A549 (cell line): ENCODE data around the gene CADPS2. TPM values are rescaled to one million over a fixed set of nuclear protein-coding genes. Genes with fewer than 3 reads are reported as not detected.

ENCODE experiments used
- ATAC-seq, 2 experiments: fragments of 200-7000 bp in 1 of 2; fragments of >200 bp in 1 of 2; cut with Nextera tagmentation in 1 of 2; cut with Tn5 transposase in 1 of 2; 3 replicates each; pipeline versions ENCODE4 v1.8.0 to v1.9.1; 2018 to 2020; ENCODE audit warnings: mild to moderate bottlenecking in 1 of 2, moderate library complexity in 1 of 2
- CTCF ChIA-PET: fragments of 300-600 bp; sonication (Branson Sonifier 250); formaldehyde crosslinking; extraction: SDS; loops from one replicate; lab custom pipeline; 2021; ENCODE audit warnings: antibody characterized with exemption, inconsistent platforms; lab: Yijun Ruan, JAX
- POLR2A ChIA-PET: fragments of 350-600 bp; formaldehyde crosslinking; extraction: SDS; loops from one replicate; lab custom pipeline; 2021; ENCODE audit warnings: antibody characterized with exemption, inconsistent platforms; lab: Yijun Ruan, JAX
- DNase-seq, 2 experiments: peaks; one replicate each; pipeline versions ENCODE4 v3.0.0 to v3.0.0-alpha.2; 2011 to 2016; ENCODE audit warnings: low read depth in 1 of 2, low spot score in 1 of 2
- FAIRE-seq: peaks from 2 replicates; lab custom pipeline; 2011; peaks lifted over from hg19 to GRCh38; lab: Jason Lieb, UNC
- H3K27ac ChIP-seq, 2 experiments: fragments of >200 bp; sonication (Bioruptor Twin); formaldehyde crosslinking; 3 replicates each; pipeline ENCODE4 v1.5.1; 2016 to 2017
- H3K4me1 ChIP-seq: fragments of >200 bp; sonication (Bioruptor Twin); formaldehyde crosslinking; 3 replicates; pipeline ENCODE4 v1.6.1; 2016
- H3K4me2 ChIP-seq: fragments of >200 bp; sonication (Bioruptor Twin); formaldehyde crosslinking; 3 replicates; pipeline ENCODE4 v1.6.1; 2016
- H3K4me3 ChIP-seq: fragments of >200 bp; sonication (Bioruptor Twin); formaldehyde crosslinking; 3 replicates; pipeline ENCODE4 v1.5.1; 2016
- H3K9me3 ChIP-seq: fragments of >200 bp; sonication (Bioruptor Twin); formaldehyde crosslinking; 3 replicates; pipeline ENCODE4 v1.6.1; 2016
- BCL3 ChIP-seq: fragments of >200 bp; sonication (Bioruptor Twin); formaldehyde crosslinking; IDR thresholded peaks from 3 replicates; pipeline ENCODE4 v1.6.1; 2016
- BHLHE40 ChIP-seq: IDR thresholded peaks from 2 replicates; pipeline ENCODE4 v1.6.1; 2012; ENCODE audit warnings: low read depth, low read length, inconsistent platforms
- CBX2 ChIP-seq: fragments of 200-600 bp; sonication (generic); IDR thresholded peaks from 2 replicates; pipeline ENCODE4 v1.6.1; 2016; ENCODE audit warnings: low read depth, mild to moderate bottlenecking, borderline replicate concordance
- CHD2 ChIP-seq: fragments of 150-350 bp; IDR thresholded peaks from 2 replicates; pipeline ENCODE4 v1.6.1; 2014; ENCODE audit warnings: low read length; ENCODE audit not compliant: partially characterized antibody
- CTCF ChIP-seq: fragments of >200 bp; sonication (Bioruptor Twin); formaldehyde crosslinking; IDR thresholded peaks from 3 replicates; pipeline ENCODE4 v1.5.1; 2016
- E2F6 ChIP-seq: IDR thresholded peaks from 2 replicates; pipeline ENCODE4 v1.6.1; 2012; ENCODE audit warnings: low read depth, borderline replicate concordance
- ESRRA ChIP-seq: fragments of 150-350 bp; IDR thresholded peaks from 2 replicates; pipeline ENCODE4 v1.6.1; 2014; ENCODE audit warnings: mild to moderate bottlenecking, low read length, borderline replicate concordance
- FOSB ChIP-seq: fragments of 250-450 bp; sonication (Bioruptor Pico); IDR thresholded peaks from 2 replicates; pipeline ENCODE4 v1.5.0; 2020; ENCODE audit warnings: mild to moderate bottlenecking, moderate library complexity
- FOSL2 ChIP-seq, 2 experiments: fragments of 450-650 bp in 1 of 2; fragments of >200 bp in 1 of 2; sonication (Bioruptor Twin) in 1 of 2; formaldehyde crosslinking; IDR thresholded peaks; 2 replicates each; pipeline versions ENCODE4 v1.5.0 to v1.6.1; 2016 to 2020; ENCODE audit warnings: mild to moderate bottlenecking in 1 of 2, moderate library complexity in 1 of 2
- FOXS1 ChIP-seq: fragments of 250-450 bp; sonication (Bioruptor Pico); IDR thresholded peaks from 2 replicates; pipeline ENCODE4 v1.5.0; 2020; ENCODE audit warnings: mild to moderate bottlenecking, moderate library complexity
- GATA3 ChIP-seq: IDR thresholded peaks from 2 replicates; pipeline ENCODE4 v1.6.1; 2012; ENCODE audit warnings: borderline replicate concordance
- HES2 ChIP-seq: fragments of >200 bp; sonication (Bioruptor Twin); formaldehyde crosslinking; IDR thresholded peaks from 2 replicates; pipeline ENCODE4 v1.6.1; 2016
- JUNB ChIP-seq: fragments of >200 bp; sonication (Bioruptor Twin); formaldehyde crosslinking; IDR thresholded peaks from 2 replicates; pipeline ENCODE4 v1.6.1; 2016
- KDM1A ChIP-seq: fragments of 200-600 bp; sonication (generic); IDR thresholded peaks from 2 replicates; pipeline ENCODE4 v1.6.1; 2016; ENCODE audit warnings: low read depth, mild to moderate bottlenecking
- NPAS2 ChIP-seq: fragments of 250-450 bp; sonication (Bioruptor Pico); IDR thresholded peaks from 2 replicates; pipeline ENCODE4 v1.8.0; 2022; ENCODE audit warnings: mild to moderate bottlenecking, moderate library complexity, borderline replicate concordance
- POLR2AphosphoS2 ChIP-seq: conservative IDR thresholded peaks from 2 replicates; pipeline ENCODE4 v1.6.1; 2012; ENCODE audit warnings: low read length, improper control_type of control experiment, inconsistent platforms
- RFX5 ChIP-seq: fragments of 450-650 bp; IDR thresholded peaks from 2 replicates; pipeline ENCODE4 v1.7.1; 2014; ENCODE audit warnings: antibody characterized with exemption, mild to moderate bottlenecking, moderate library complexity
- RNF2 ChIP-seq: fragments of 200-600 bp; sonication (generic); IDR thresholded peaks from 2 replicates; pipeline ENCODE4 v1.6.1; 2016; ENCODE audit warnings: low read depth, mild to moderate bottlenecking, antibody characterized with exemption, moderate library complexity, borderline replicate concordance
- SREBF2 ChIP-seq: fragments of 450-650 bp; IDR thresholded peaks from 2 replicates; pipeline ENCODE4 v1.6.1; 2014; ENCODE audit warnings: mild to moderate bottlenecking, moderate library complexity
- ZFP36 ChIP-seq: fragments of 450-650 bp; IDR thresholded peaks from 2 replicates; pipeline ENCODE4 v1.6.1; 2014; ENCODE audit warnings: borderline replicate concordance; ENCODE audit not compliant: partially characterized antibody
- ZNF302 ChIP-seq: fragments of 250-450 bp; sonication (Bioruptor Pico); IDR thresholded peaks from 2 replicates; pipeline ENCODE4 v1.9.0; 2021; ENCODE audit warnings: inconsistent platforms, mild to moderate bottlenecking, moderate library complexity
- ZSCAN20 ChIP-seq: fragments of 250-450 bp; sonication (Bioruptor Pico); IDR thresholded peaks from 2 replicates; pipeline ENCODE4 v1.8.0; 2022; ENCODE audit warnings: mild to moderate bottlenecking, moderate library complexity
- WGBS: methylation state at CpG from one replicate; pipeline ENCODE4 v1.1.6; 2017; ENCODE audit errors: missing lambda C conversion rate; 5-methylcytosine and 5-hydroxymethylcytosine counted together
- polyA plus RNA-seq, 4 experiments: library from polyadenylated mRNA; depleted of rRNA in 3 of 4; stranded (reverse); fragments of >200 nt; fragmentation: RNase III in 1 of 4; extraction: RNeasy Plus Mini Kit Qiagen cat#74134 plus additional on column Dnase treatment in 1 of 4; gene quantifications; 2 replicates in 3 of 4; 3 replicates in 1 of 4; pipeline ENCODE4 v1.2.3, GENCODE V29; 2011 to 2017
- TF ChIP-seq, protein P1 (sequence below): fragments of 250-450 bp; sonication (Bioruptor Pico); IDR thresholded peaks from 2 replicates; pipeline ENCODE4 v1.5.0; 2021; ENCODE audit warnings: mild to moderate bottlenecking, moderate library complexity, borderline replicate concordance
- TF ChIP-seq, protein P2 (sequence below): fragments of 250-450 bp; sonication (Bioruptor Pico); IDR thresholded peaks from 2 replicates; pipeline ENCODE4 v1.5.0; 2020; ENCODE audit warnings: low read depth, mild to moderate bottlenecking, moderate library complexity
- TF ChIP-seq, protein P3 (sequence below): IDR thresholded peaks from 2 replicates; pipeline ENCODE4 v1.6.1; 2012

The CADPS2 gene
- polyA plus RNA-seq, 2 of the 4 experiments (the other 2 are of a cell fraction): 0.04 to 0.10 TPM

DNA sequence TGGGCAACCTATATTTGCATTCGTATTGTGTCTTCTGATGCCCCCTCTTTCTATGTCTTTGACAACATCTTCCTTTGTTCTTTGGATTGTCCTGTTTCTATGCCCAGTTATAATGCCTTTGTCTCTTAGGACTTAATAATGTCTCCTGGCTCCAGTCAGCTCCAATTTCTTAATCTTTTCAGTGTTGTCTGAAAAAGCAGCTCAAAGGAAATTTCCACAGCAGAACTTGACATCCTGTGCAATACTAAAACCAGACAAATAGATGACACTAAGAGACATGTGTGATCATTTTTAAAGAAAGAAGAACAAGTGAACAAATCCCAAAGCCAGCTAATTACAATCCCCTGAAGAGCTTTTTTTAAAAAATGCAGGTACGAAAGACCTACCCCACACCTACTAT lies 135.9 kb downstream of the CADPS2 start:
- no peak for TF ChIP-seq SREBF2
- TF ChIP-seq ZNF302 (CRISPR knock-in tag): no peak
- TF ChIP-seq E2F6: no peak
- no peak for TF ChIP-seq CTCF
- TF ChIP-seq HES2: no peak
- no peak for TF ChIP-seq FOSL2 (IDR thresholded peaks at IDR 0.05)
- TF ChIP-seq FOSL2 (CRISPR knock-in tag; IDR thresholded peaks at IDR 0.05): no peak
- TF ChIP-seq, protein P1, sequence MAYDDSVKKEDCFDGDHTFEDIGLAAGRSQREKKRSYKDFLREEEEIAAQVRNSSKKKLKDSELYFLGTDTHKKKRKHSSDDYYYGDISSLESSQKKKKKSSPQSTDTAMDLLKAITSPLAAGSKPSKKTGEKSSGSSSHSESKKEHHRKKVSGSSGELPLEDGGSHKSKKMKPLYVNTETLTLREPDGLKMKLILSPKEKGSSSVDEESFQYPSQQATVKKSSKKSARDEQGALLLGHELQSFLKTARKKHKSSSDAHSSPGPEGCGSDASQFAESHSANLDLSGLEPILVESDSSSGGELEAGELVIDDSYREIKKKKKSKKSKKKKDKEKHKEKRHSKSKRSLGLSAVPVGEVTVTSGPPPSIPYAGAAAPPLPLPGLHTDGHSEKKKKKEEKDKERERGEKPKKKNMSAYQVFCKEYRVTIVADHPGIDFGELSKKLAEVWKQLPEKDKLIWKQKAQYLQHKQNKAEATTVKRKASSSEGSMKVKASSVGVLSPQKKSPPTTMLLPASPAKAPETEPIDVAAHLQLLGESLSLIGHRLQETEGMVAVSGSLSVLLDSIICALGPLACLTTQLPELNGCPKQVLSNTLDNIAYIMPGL (CRISPR knock-in tag): no peak
- no peak for TF ChIP-seq RNF2
- TF ChIP-seq, protein P2, sequence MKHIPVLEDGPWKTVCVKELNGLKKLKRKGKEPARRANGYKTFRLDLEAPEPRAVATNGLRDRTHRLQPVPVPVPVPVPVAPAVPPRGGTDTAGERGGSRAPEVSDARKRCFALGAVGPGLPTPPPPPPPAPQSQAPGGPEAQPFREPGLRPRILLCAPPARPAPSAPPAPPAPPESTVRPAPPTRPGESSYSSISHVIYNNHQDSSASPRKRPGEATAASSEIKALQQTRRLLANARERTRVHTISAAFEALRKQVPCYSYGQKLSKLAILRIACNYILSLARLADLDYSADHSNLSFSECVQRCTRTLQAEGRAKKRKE: no peak
- Histone ChIP-seq H3K9me3 (no peaks in the 10 kb centered on the region), H3K27ac (no peak overlapping the region), H3K4me3 (no peak overlapping the region), H3K4me1 (no peaks in the 10 kb centered on the region), H3K4me2 (no peak overlapping the region)
- no peak for ATAC-seq
- no peak for FAIRE-seq
- 0% methylated on average over 2 of the region's 2 CpGs for WGBS
- CTCF ChIA-PET: interaction anchor here (0.6 kb wide), 1 partner anchor 161 kb away, joined by 4 read pairs; no protein-coding TSS in a partner anchor
- POLR2A ChIA-PET: no interaction called here
- DNase-seq: no peak

DNA sequence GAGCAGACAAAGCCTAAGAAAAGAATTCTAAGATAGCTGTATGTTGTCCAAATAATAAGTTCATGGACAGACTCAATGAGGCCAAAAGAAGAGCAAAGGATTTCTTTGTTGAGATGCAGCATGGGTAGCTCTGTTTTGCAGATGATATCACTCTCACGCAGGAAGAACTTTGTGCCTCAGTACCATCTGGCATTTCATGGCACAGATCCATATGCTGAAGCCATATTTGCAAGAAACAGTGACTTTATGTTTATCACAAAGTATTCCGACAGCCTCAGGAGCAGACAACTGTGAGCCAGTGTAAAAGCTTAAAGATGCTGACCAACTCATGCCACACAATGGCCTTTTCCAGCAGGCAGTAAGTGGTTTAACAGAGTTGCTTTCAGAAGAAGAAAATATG lies 138.1 kb downstream of the CADPS2 start:
- Histone ChIP-seq H3K27ac (no peak overlapping the region), H3K4me3 (no peak overlapping the region), H3K9me3 (no peaks in the 10 kb centered on the region), H3K4me2 (no peak overlapping the region), H3K4me1 (no peaks in the 10 kb centered on the region)
- ChIA-PET POLR2A (no interaction called here), CTCF (interaction anchor here (1.0 to 1.3 kb wide), 2 partner anchors 10 to 13 kb away, joined by 3 read pairs; no protein-coding TSS in a partner anchor)
- no peak for FAIRE-seq
- no peak for ATAC-seq
- 12% methylated on average over 2 of the region's 2 CpGs for WGBS
- TF ChIP-seq POLR2AphosphoS2 (no peak), BCL3 (no peak), KDM1A (no peak), JUNB (no peak), CHD2 (no peak), BHLHE40 (no peak), FOSB (CRISPR knock-in tag) (no peak), ZSCAN20 (CRISPR knock-in tag) (no peak), GATA3 (no peak), CBX2 (no peak), HES2 (no peak), RFX5 (no peak), ESRRA (no peak), FOXS1 (no peak), NPAS2 (CRISPR knock-in tag) (no peak), ZFP36 (no peak)
- TF ChIP-seq, protein P3, sequence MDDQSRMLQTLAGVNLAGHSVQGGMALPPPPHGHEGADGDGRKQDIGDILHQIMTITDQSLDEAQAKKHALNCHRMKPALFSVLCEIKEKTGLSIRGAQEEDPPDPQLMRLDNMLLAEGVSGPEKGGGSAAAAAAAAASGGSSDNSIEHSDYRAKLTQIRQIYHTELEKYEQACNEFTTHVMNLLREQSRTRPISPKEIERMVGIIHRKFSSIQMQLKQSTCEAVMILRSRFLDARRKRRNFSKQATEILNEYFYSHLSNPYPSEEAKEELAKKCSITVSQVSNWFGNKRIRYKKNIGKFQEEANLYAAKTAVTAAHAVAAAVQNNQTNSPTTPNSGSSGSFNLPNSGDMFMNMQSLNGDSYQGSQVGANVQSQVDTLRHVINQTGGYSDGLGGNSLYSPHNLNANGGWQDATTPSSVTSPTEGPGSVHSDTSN: no peak
- no peak for DNase-seq
